H1 (cell line): Measurements from ENCODE around the gene PRDM10. TPM values are rescaled to one million over a fixed set of nuclear protein-coding genes. Genes with fewer than 3 reads are reported as not detected.
A peak's percentile ranks its signal among the peaks of the same experiment; 100 is the strongest.

Experiments used
- CTCF ChIA-PET: fragments of 300-600 bp; sonication (Branson Sonifier 250); formaldehyde crosslinking; loops from one replicate; lab custom pipeline; 2021; ENCODE audit not compliant: partially characterized antibody; lab: Charles Lee
- POLR2A ChIA-PET: fragments of 300-600 bp; sonication (Branson Sonifier 250); formaldehyde crosslinking; loops from one replicate; lab custom pipeline; 2021; ENCODE audit warnings: inconsistent platforms; ENCODE audit not compliant: partially characterized antibody; lab: Charles Lee
- DNase-seq, 2 experiments: peaks; one replicate each; pipeline versions ENCODE4 v3.0.0 to v3.0.0-alpha.2; 2010 to 2022; ENCODE audit warnings: low spot score in 2 of 2, low read depth in 1 of 2, mixed read lengths in 1 of 2
- FAIRE-seq: peaks from 2 replicates; lab custom pipeline; 2011; peaks lifted over from hg19 to GRCh38; lab: Jason Lieb, UNC
- H2AFZ ChIP-seq: 2 replicates; pipeline ENCODE4 v1.8.1; 2012; ENCODE audit warnings: low read length, inconsistent platforms
- H2AK5ac ChIP-seq: 2 replicates; pipeline ENCODE4 v1.6.1; 2013; ENCODE audit warnings: low read depth, low read length
- H2BK120ac ChIP-seq: replicated peaks from 2 replicates; pipeline ENCODE3; 2013; ENCODE audit warnings: low read depth, low read length, inconsistent platforms
- H2BK12ac ChIP-seq: 2 replicates; pipeline ENCODE4 v1.6.1; 2013; ENCODE audit warnings: low read depth, low read length
- H2BK15ac ChIP-seq: 2 replicates; pipeline ENCODE4 v1.6.1; 2013; ENCODE audit warnings: low read length
- H2BK20ac ChIP-seq: 2 replicates; pipeline ENCODE4 v1.6.1; 2013; ENCODE audit warnings: low read length
- H2BK5ac ChIP-seq: 2 replicates; pipeline ENCODE4 v1.6.1; 2013; ENCODE audit warnings: low read depth, low read length
- H3K14ac ChIP-seq: 2 replicates; pipeline ENCODE4 v1.6.1; 2013; ENCODE audit warnings: inconsistent platforms; ENCODE audit not compliant: insufficient read length
- H3K18ac ChIP-seq: 2 replicates; pipeline ENCODE4 v1.6.1; 2013; ENCODE audit warnings: low read length; ENCODE audit errors: extremely low read depth
- H3K23ac ChIP-seq: 2 replicates; pipeline ENCODE4 v1.6.1; 2013; ENCODE audit warnings: inconsistent platforms; ENCODE audit not compliant: insufficient read length
- H3K23me2 ChIP-seq: 2 replicates; pipeline ENCODE4 v1.6.1; 2013; ENCODE audit warnings: low read depth, low read length
- H3K27ac ChIP-seq: 2 replicates; pipeline ENCODE4 v1.6.1; 2011; ENCODE audit warnings: low read depth, low read length, inconsistent platforms
- H3K27me3 ChIP-seq, 4 experiments: replicated peaks in 1 of 4; 1 replicate in 1 of 4; 2 replicates in 3 of 4; pipeline versions ENCODE4 v1.6.1 to v1.8.1; 2011 to 2013; ENCODE audit warnings: low read length in 3 of 4, mild to moderate bottlenecking in 3 of 4, inconsistent platforms in 2 of 4, mixed read lengths in 2 of 4, moderate library complexity in 1 of 4; ENCODE audit not compliant: control insufficient read depth in 3 of 4, insufficient read depth in 3 of 4; ENCODE audit errors: extremely low read depth in 1 of 4
- H3K36me3 ChIP-seq, 4 experiments: 2 replicates each; pipeline versions ENCODE4 v1.6.1 to v1.8.1; 2011 to 2013; ENCODE audit warnings: mild to moderate bottlenecking in 4 of 4, low read length in 3 of 4, moderate library complexity in 2 of 4, control low read depth in 1 of 4, inconsistent platforms in 1 of 4; ENCODE audit not compliant: insufficient read depth in 4 of 4, control insufficient read depth in 2 of 4
- H3K4ac ChIP-seq: replicated peaks from 2 replicates; pipeline ENCODE3; 2013; ENCODE audit warnings: low read length, low read depth, mixed read lengths, inconsistent platforms; ENCODE audit not compliant: insufficient read length
- H3K4me1 ChIP-seq, 4 experiments: replicated peaks in 1 of 4; 1 replicate in 1 of 4; 2 replicates in 3 of 4; pipeline versions ENCODE4 v1.6.1 to v1.8.1; 2011 to 2013; ENCODE audit warnings: low read length in 3 of 4, inconsistent platforms in 2 of 4, mixed read lengths in 1 of 4; ENCODE audit not compliant: insufficient read depth in 4 of 4, control insufficient read depth in 3 of 4
- H3K4me2 ChIP-seq, 2 experiments: 2 replicates each; pipeline versions ENCODE4 v1.6.1 to v1.8.1; 2011 to 2013; ENCODE audit warnings: low read depth in 2 of 2, low read length in 2 of 2, control low read depth in 1 of 2, inconsistent platforms in 1 of 2, mild to moderate bottlenecking in 1 of 2; ENCODE audit not compliant: insufficient read depth in 1 of 2
- H3K4me3 ChIP-seq, 4 experiments: fragments of 200-600, 300-600 bp in 1 of 4; sonication (generic), shearing (Covaris generic), sonication (Bioruptor Twin) in 1 of 4; 2 replicates each; pipeline versions ENCODE4 v1.5.1 to v1.8.1; 2011 to 2016; ENCODE audit warnings: low read length in 4 of 4, low read depth in 3 of 4, control low read depth in 2 of 4, inconsistent platforms in 2 of 4, mild to moderate bottlenecking in 2 of 4, mixed read lengths in 1 of 4, moderate library complexity in 1 of 4; ENCODE audit not compliant: insufficient read depth in 2 of 4; ENCODE audit errors: extremely low read depth in 1 of 4
- H3K56ac ChIP-seq: replicated peaks from 2 replicates; pipeline ENCODE3; 2013; ENCODE audit warnings: low read depth, mild to moderate bottlenecking, mixed read lengths, low read length, inconsistent platforms; ENCODE audit not compliant: insufficient read length
- H3K79me1 ChIP-seq: 2 replicates; pipeline ENCODE4 v1.6.1; 2013; ENCODE audit warnings: low read depth, low read length, control low read depth
- H3K79me2 ChIP-seq, 2 experiments: 2 replicates each; pipeline versions ENCODE4 v1.6.1 to v1.8.1; 2012 to 2013; ENCODE audit warnings: low read length in 2 of 2, mild to moderate bottlenecking in 2 of 2, inconsistent platforms in 1 of 2; ENCODE audit not compliant: insufficient read depth in 2 of 2, control insufficient read depth in 1 of 2
- H3K9ac ChIP-seq, 4 experiments: replicated peaks in 1 of 4; 1 replicate in 1 of 4; 2 replicates in 3 of 4; pipeline versions ENCODE4 v1.6.1 to v1.8.1; 2011 to 2013; ENCODE audit warnings: low read depth in 3 of 4, low read length in 3 of 4, control low read depth in 2 of 4, mild to moderate bottlenecking in 2 of 4, moderate library complexity in 2 of 4, inconsistent platforms in 1 of 4; ENCODE audit errors: extremely low read depth in 1 of 4
- H3K9me3 ChIP-seq, 2 experiments: 2 replicates each; pipeline versions ENCODE4 v1.6.1 to v1.8.1; 2012 to 2013; ENCODE audit warnings: mild to moderate bottlenecking in 2 of 2, moderate library complexity in 2 of 2, control low read depth in 1 of 2, inconsistent platforms in 1 of 2, low read depth in 1 of 2, low read length in 1 of 2, mixed read lengths in 1 of 2; ENCODE audit not compliant: insufficient read depth in 2 of 2
- H4K20me1 ChIP-seq, 2 experiments: replicated peaks in 1 of 2; 2 replicates each; pipeline versions ENCODE3 to v1.8.1; 2011 to 2013; ENCODE audit warnings: inconsistent platforms in 2 of 2, low read length in 2 of 2, mild to moderate bottlenecking in 1 of 2; ENCODE audit not compliant: insufficient read depth in 2 of 2, control insufficient read depth in 1 of 2
- H4K5ac ChIP-seq: 2 replicates; pipeline ENCODE4 v1.6.1; 2013; ENCODE audit warnings: low read length, low read depth, mixed read lengths, inconsistent platforms; ENCODE audit not compliant: insufficient read length
- H4K8ac ChIP-seq: 2 replicates; pipeline ENCODE4 v1.8.0; 2013; ENCODE audit warnings: mild to moderate bottlenecking, moderate library complexity, low read length, inconsistent platforms; ENCODE audit not compliant: insufficient read depth; ENCODE audit errors: extremely low read depth
- H4K91ac ChIP-seq: replicated peaks from 2 replicates; pipeline ENCODE3; 2013; ENCODE audit warnings: low read length, mixed read lengths, inconsistent platforms; ENCODE audit not compliant: insufficient read length
- CBX8 ChIP-seq: fragments of 300-800, 300-1000 bp; sonication (generic); IDR thresholded peaks from 2 replicates; pipeline ENCODE4 v1.7.1; 2016; ENCODE audit warnings: low read depth, low read length, borderline replicate concordance
- SIN3A ChIP-seq, 2 experiments: IDR thresholded peaks in 1 of 2; conservative IDR thresholded peaks in 1 of 2; 2 replicates each; pipeline ENCODE4 v1.6.1; 2011 to 2012; ENCODE audit warnings: low read length in 2 of 2, improper control_type of control experiment in 1 of 2, low read depth in 1 of 2, mild to moderate bottlenecking in 1 of 2
- SP1 ChIP-seq: IDR thresholded peaks from 2 replicates; pipeline ENCODE4 v1.6.1; 2011; ENCODE audit warnings: low read depth, low read length
- TEAD4 ChIP-seq: IDR thresholded peaks from 2 replicates; pipeline ENCODE4 v1.6.1; 2012; ENCODE audit warnings: low read depth, low read length, inconsistent platforms, mixed read lengths
- ZNF274 ChIP-seq: IDR thresholded peaks from 2 replicates; pipeline ENCODE4 v1.7.0; 2012; ENCODE audit warnings: low read length, borderline replicate concordance; ENCODE audit errors: extremely low read depth
- WGBS, 2 experiments: shearing (Covaris generic) in 1 of 2; methylation state at CpG; one replicate each; pipeline versions ENCODE4 v1.1.6 to v1.1.7; 2013 to 2015; ENCODE audit warnings: low lambda C conversion rate in 2 of 2, mixed read lengths in 2 of 2, inconsistent platforms in 1 of 2, low coverage in 1 of 2, missing lambda C conversion rate in 1 of 2; ENCODE audit not compliant: insufficient replicate concordance in 2 of 2, insufficient coverage in 1 of 2, insufficient read length in 1 of 2; ENCODE audit errors: extremely low coverage in 1 of 2, missing lambda C conversion rate in 1 of 2; 5-methylcytosine and 5-hydroxymethylcytosine counted together
- polyA plus RNA-seq, 7 experiments: library from polyadenylated mRNA; depleted of rRNA in 3 of 7; stranded (reverse) in 5 of 7; unstranded in 2 of 7; fragments of >200 nt in 5 of 7; fragments of 200-250 nt in 2 of 7; gene quantifications; 1 replicate in 5 of 7; 2 replicates in 1 of 7; 4 replicates in 1 of 7; pipeline versions ENCODE4 v1.2.1 to v1.2.3, GENCODE V29; 2011 to 2013; ENCODE audit warnings: missing spikeins in 2 of 7, mixed read lengths in 2 of 7
- total RNA-seq: library from RNA; stranded (reverse); fragmentation: NEBNext Ultra II Directional; extraction: Animal tissue kit (Norgen Biotek cat#: 25700); gene quantifications from 2 replicates; pipeline ENCODE4 v1.2.1, GENCODE V29; 2021

Gene PRDM10
- total and polyA plus RNA-seq, 2 of the 8 experiments (the other 6 are each of a cell fraction or from before 2014, with no cell fraction given): 15.5 to 19.2 TPM

DNA sequence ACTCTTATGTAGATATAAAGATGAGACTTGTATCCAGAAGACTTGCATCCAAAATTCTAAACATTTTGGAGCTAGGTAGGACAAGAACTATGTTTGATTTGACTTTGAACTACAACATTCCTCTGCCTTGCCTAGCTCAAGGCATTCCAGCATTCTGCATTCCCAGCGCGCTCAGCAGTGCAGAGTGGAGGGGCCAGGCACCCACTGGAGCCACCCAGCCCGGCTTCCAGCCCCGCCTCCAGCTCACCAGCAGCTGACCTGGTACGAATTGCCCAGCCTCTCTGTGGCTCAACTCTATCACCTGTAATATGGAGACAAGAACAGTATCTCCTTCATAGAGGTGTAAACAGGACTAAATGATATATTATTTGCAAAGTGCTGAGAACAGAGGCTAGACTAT is 28.8 kb downstream of the PRDM10 start:
- WGBS, 2 experiments: 20% methylated on average over 5 of the region's 5 CpGs; no CpG with 5 or more reads in 1 of the 2 experiments
- H3K9ac ChIP-seq: no peak overlapping the region
- H4K5ac ChIP-seq: no peak overlapping the region
- no peak overlapping the region for H3K56ac ChIP-seq
- H2AK5ac ChIP-seq: no peak overlapping the region
- no peak overlapping the region for H2BK120ac ChIP-seq
- H3K79me1 ChIP-seq: peaks cover 6% of the 10 kb centered on the region; the same call in 1 of the 2 replicates
- no peak overlapping the region for H3K27ac ChIP-seq
- H3K36me3 ChIP-seq: no peaks in the 10 kb centered on the region
- H4K20me1 ChIP-seq: peaks cover 0 to 4% of the 10 kb centered on the region in 2 experiments
- no peaks in the 10 kb centered on the region for H3K9me3 ChIP-seq
- no peak overlapping the region for H2AFZ ChIP-seq
- no peaks in the 10 kb centered on the region for H3K23me2 ChIP-seq
- H2BK12ac ChIP-seq: no peak overlapping the region
- no peak overlapping the region for H3K18ac ChIP-seq
- no peak overlapping the region for H4K91ac ChIP-seq
- H3K23ac ChIP-seq: no peak overlapping the region
- CTCF ChIA-PET: interaction anchor here (1.1 to 1.9 kb wide), 7 partner anchors 9 to 153 kb away, joined by 3 to 14 read pairs (median 4); no protein-coding TSS in a partner anchor
- no peak overlapping the region for H2BK5ac ChIP-seq
- peak; percentile 99 for TF ChIP-seq TEAD4
- no peak for TF ChIP-seq CBX8
- 0 out of 2 replicates have a peak, but pooled peaks have one; percentile 17 for TF ChIP-seq SP1
- 0 out of 4 replicates have a peak, but pooled peaks of 1 of the 2 experiments have one; percentile 22 for TF ChIP-seq SIN3A (conservative IDR thresholded peaks at IDR 0.05 in 1 of 2, IDR thresholded peaks at IDR 0.05 in 1 of 2; ENCODE audit: low read depth in 1 of 2, low read length in 2 of 2)
- no peak for TF ChIP-seq ZNF274
- TF ChIP-seq, all 59 proteins: peak for 3
- Histone ChIP-seq H3K4me1 (no peaks in the 10 kb centered on the region; a peak in 1 of 7 replicates), H2BK15ac (no peak overlapping the region), H3K4ac (no peak overlapping the region), H3K4me3 (peak overlapping the region in 1 of 4 experiments; percentile 15; a peak in 1 of 8 replicates), H3K4me2 (0 out of 4 replicates have a peak overlapping the region, but pooled peaks of 1 of the 2 experiments have one; percentile 11), H3K79me2 (peaks cover 0 to 21% of the 10 kb centered on the region in 2 experiments; a peak in 2 of 4 replicates), H4K8ac (no peak overlapping the region), H3K27me3 (no peaks in the 10 kb centered on the region), H3K14ac (no peak overlapping the region), H2BK20ac (no peak overlapping the region)
- FAIRE-seq (peak; percentile 84), DNase-seq (peak; percentile 34 to 71)
- POLR2A ChIA-PET: interaction anchor here (0.8 to 1.5 kb wide), 5 partner anchors 20 to 99 kb away, joined by 3 to 9 read pairs (median 3); partner anchors contain the start of gene PRDM10
